WTC11 (cell line): ENCODE results near the gene CELF1. TPM values are rescaled to one million over a fixed set of nuclear protein-coding genes. Genes with fewer than 3 reads are reported as not detected.

Experiments
- ATAC-seq: fragments of 200-7000 bp; cut with Tn5 transposase; 2 replicates; pipeline ENCODE4 v1.10.0; 2021; ENCODE audit warnings: mild to moderate bottlenecking, moderate library complexity
- CTCF ChIA-PET: fragments of 300-600 bp; sonication (Branson Sonifier 250); formaldehyde crosslinking; loops from one replicate; lab custom pipeline; 2021; ENCODE audit warnings: antibody characterized with exemption; lab: Charles Lee
- POLR2A ChIA-PET: fragments of 350-600 bp; sonication (Branson Sonifier 250); formaldehyde crosslinking; loops from one replicate; lab custom pipeline; 2021; ENCODE audit warnings: antibody characterized with exemption; lab: Charles Lee
- DNase-seq: peaks from one replicate; pipeline ENCODE4 v3.0.0; 2021; ENCODE audit warnings: low spot score
- H3K27ac Mint-ChIP-seq: 2 replicates; pipeline ENCODE4 v1.8.0; 2021; ENCODE audit warnings: mixed read lengths
- H3K27me3 Mint-ChIP-seq: 2 replicates; pipeline ENCODE4 v1.8.0; 2021; ENCODE audit warnings: low read depth, mild to moderate bottlenecking, moderate library complexity, mixed read lengths
- H3K36me3 Mint-ChIP-seq: 2 replicates; pipeline ENCODE4 v1.8.0; 2021; ENCODE audit warnings: mixed read lengths
- H3K4me1 Mint-ChIP-seq: 2 replicates; pipeline ENCODE4 v1.8.0; 2022; ENCODE audit warnings: mixed read lengths
- H3K4me3 Mint-ChIP-seq: 2 replicates; pipeline ENCODE4 v1.8.0; 2021; ENCODE audit warnings: mild to moderate bottlenecking, moderate library complexity, mixed read lengths
- H3K9me3 Mint-ChIP-seq: 2 replicates; pipeline ENCODE4 v1.8.0; 2021; ENCODE audit warnings: mixed read lengths
- CBFB ChIP-seq: sonication (generic); formaldehyde crosslinking; IDR thresholded peaks from 2 replicates; pipeline ENCODE4 v1.8.1; 2022; ENCODE audit warnings: mild to moderate bottlenecking, low read depth, missing genetic modification reagents
- CREB1 ChIP-seq: sonication (generic); formaldehyde crosslinking; IDR thresholded peaks from 2 replicates; pipeline ENCODE4 v1.8.0; 2023; ENCODE audit warnings: mild to moderate bottlenecking, missing genetic modification reagents
- FOXK1 ChIP-seq: sonication (generic); formaldehyde crosslinking; IDR thresholded peaks from 2 replicates; pipeline ENCODE4 v1.8.0; 2022; ENCODE audit warnings: mild to moderate bottlenecking, moderate library complexity, missing genetic modification reagents
- GABPB1 ChIP-seq: sonication (generic); formaldehyde crosslinking; IDR thresholded peaks from 2 replicates; pipeline ENCODE4 v1.8.1; 2023; ENCODE audit warnings: mild to moderate bottlenecking, missing genetic modification reagents
- IRF2 ChIP-seq: sonication (generic); formaldehyde crosslinking; IDR thresholded peaks from 2 replicates; pipeline ENCODE4 v1.8.0; 2022; ENCODE audit warnings: low read depth, missing genetic modification reagents, borderline replicate concordance
- MXD4 ChIP-seq: fragments of 250-450 bp; sonication (Bioruptor Pico); IDR thresholded peaks from 2 replicates; pipeline ENCODE4 v1.8.0; 2021; ENCODE audit warnings: mild to moderate bottlenecking, moderate library complexity, borderline replicate concordance
- NFE2L1 ChIP-seq: sonication (generic); formaldehyde crosslinking; IDR thresholded peaks from 2 replicates; pipeline ENCODE4 v1.8.1; 2023; ENCODE audit warnings: missing genetic modification reagents
- NFYB ChIP-seq: sonication (generic); formaldehyde crosslinking; conservative IDR thresholded peaks from 2 replicates; pipeline ENCODE4 v1.8.0; 2022; ENCODE audit warnings: low read depth, missing genetic modification reagents
- RORB ChIP-seq: fragments of 250-450 bp; sonication (Bioruptor Pico); IDR thresholded peaks from 2 replicates; pipeline ENCODE4 v1.9.0; 2021; ENCODE audit warnings: mild to moderate bottlenecking
- SMAD3 ChIP-seq: sonication (generic); formaldehyde crosslinking; IDR thresholded peaks from 2 replicates; pipeline ENCODE4 v1.8.0; 2022; ENCODE audit warnings: missing genetic modification reagents, mild to moderate bottlenecking, borderline replicate concordance
- SP1 ChIP-seq: sonication (generic); formaldehyde crosslinking; conservative IDR thresholded peaks from 2 replicates; pipeline ENCODE4 v1.8.1; 2022; ENCODE audit warnings: missing genetic modification reagents
- TCF7 ChIP-seq: sonication (generic); formaldehyde crosslinking; IDR thresholded peaks from 2 replicates; pipeline ENCODE4 v1.8.0; 2022; ENCODE audit warnings: mild to moderate bottlenecking, low read depth, missing genetic modification reagents, moderate library complexity
- TEAD1 ChIP-seq: sonication (generic); formaldehyde crosslinking; IDR thresholded peaks from 2 replicates; pipeline ENCODE4 v1.8.0; 2022; ENCODE audit warnings: mild to moderate bottlenecking, missing genetic modification reagents
- TEAD4 ChIP-seq: sonication (generic); formaldehyde crosslinking; IDR thresholded peaks from 2 replicates; pipeline ENCODE4 v1.8.0; 2022; ENCODE audit warnings: mild to moderate bottlenecking, missing genetic modification reagents
- ZNF232 ChIP-seq: sonication (generic); formaldehyde crosslinking; IDR thresholded peaks from 2 replicates; pipeline ENCODE4 v1.8.0; 2022; ENCODE audit warnings: mild to moderate bottlenecking, missing genetic modification reagents
- ZNF263 ChIP-seq: sonication (generic); formaldehyde crosslinking; IDR thresholded peaks from 2 replicates; pipeline ENCODE4 v1.8.1; 2022; ENCODE audit warnings: low read depth, mild to moderate bottlenecking, moderate library complexity, missing genetic modification reagents
- ZNF317 ChIP-seq: sonication (generic); formaldehyde crosslinking; IDR thresholded peaks from 2 replicates; pipeline ENCODE4 v1.8.1; 2023; ENCODE audit warnings: low read depth, mild to moderate bottlenecking, moderate library complexity, missing genetic modification reagents, borderline replicate concordance
- ZNF416 ChIP-seq: fragments of 250-450 bp; sonication (Bioruptor Pico); IDR thresholded peaks from 2 replicates; pipeline ENCODE4 v1.9.0; 2021; ENCODE audit warnings: mild to moderate bottlenecking, inconsistent platforms
- ZNF423 ChIP-seq: fragments of 250-450 bp; sonication (Bioruptor Pico); IDR thresholded peaks from 2 replicates; pipeline ENCODE4 v2.1.2; 2022; ENCODE audit warnings: mild to moderate bottlenecking, moderate library complexity
- total RNA-seq: library from RNA; stranded (reverse); gene quantifications from 3 replicates; pipeline ENCODE4 v1.2.3, GENCODE V29; 2021
- TF ChIP-seq, protein P1 (sequence below): sonication (generic); formaldehyde crosslinking; IDR thresholded peaks from 2 replicates; pipeline ENCODE4 v1.8.1; 2023; ENCODE audit warnings: mild to moderate bottlenecking, missing genetic modification reagents, moderate library complexity
- TF ChIP-seq, protein P2 (sequence below): sonication (generic); formaldehyde crosslinking; IDR thresholded peaks from 2 replicates; pipeline ENCODE4 v1.8.1; 2022; ENCODE audit warnings: mild to moderate bottlenecking, moderate library complexity, missing genetic modification reagents
- TF ChIP-seq, protein P3 (sequence below): sonication (generic); formaldehyde crosslinking; conservative IDR thresholded peaks from 2 replicates; pipeline ENCODE4 v1.8.1; 2022; ENCODE audit warnings: mild to moderate bottlenecking, missing genetic modification reagents
- TF ChIP-seq, protein P4 (sequence below): fragments of 250-450 bp; sonication (Bioruptor Pico); IDR thresholded peaks from 2 replicates; pipeline ENCODE4 v2.1.2; 2022; ENCODE audit warnings: mild to moderate bottlenecking, moderate library complexity
- TF ChIP-seq, protein P5 (sequence below): sonication (generic); formaldehyde crosslinking; IDR thresholded peaks from 2 replicates; pipeline ENCODE4 v1.8.0; 2022; ENCODE audit warnings: mild to moderate bottlenecking, missing genetic modification reagents
- TF ChIP-seq, protein P6 (sequence below): sonication (generic); formaldehyde crosslinking; IDR thresholded peaks from 2 replicates; pipeline ENCODE4 v1.8.0; 2022; ENCODE audit warnings: mild to moderate bottlenecking, missing genetic modification reagents
- TF ChIP-seq, protein P7 (sequence below): fragments of 250-450 bp; sonication (Bioruptor Pico); IDR thresholded peaks from 2 replicates; pipeline ENCODE4 v1.9.0; 2021; ENCODE audit warnings: mild to moderate bottlenecking
- TF ChIP-seq, protein P8 (sequence below): sonication (generic); formaldehyde crosslinking; IDR thresholded peaks from 2 replicates; pipeline ENCODE4 v1.8.0; 2022; ENCODE audit warnings: mild to moderate bottlenecking, missing genetic modification reagents
- TF ChIP-seq, protein P9 (sequence below): sonication (generic); formaldehyde crosslinking; IDR thresholded peaks from 2 replicates; pipeline ENCODE4 v1.8.0; 2022; ENCODE audit warnings: mild to moderate bottlenecking, missing genetic modification reagents

Gene CELF1
- total RNA-seq, 1 experiment from 2014 or later, result 177 TPM

DNA sequence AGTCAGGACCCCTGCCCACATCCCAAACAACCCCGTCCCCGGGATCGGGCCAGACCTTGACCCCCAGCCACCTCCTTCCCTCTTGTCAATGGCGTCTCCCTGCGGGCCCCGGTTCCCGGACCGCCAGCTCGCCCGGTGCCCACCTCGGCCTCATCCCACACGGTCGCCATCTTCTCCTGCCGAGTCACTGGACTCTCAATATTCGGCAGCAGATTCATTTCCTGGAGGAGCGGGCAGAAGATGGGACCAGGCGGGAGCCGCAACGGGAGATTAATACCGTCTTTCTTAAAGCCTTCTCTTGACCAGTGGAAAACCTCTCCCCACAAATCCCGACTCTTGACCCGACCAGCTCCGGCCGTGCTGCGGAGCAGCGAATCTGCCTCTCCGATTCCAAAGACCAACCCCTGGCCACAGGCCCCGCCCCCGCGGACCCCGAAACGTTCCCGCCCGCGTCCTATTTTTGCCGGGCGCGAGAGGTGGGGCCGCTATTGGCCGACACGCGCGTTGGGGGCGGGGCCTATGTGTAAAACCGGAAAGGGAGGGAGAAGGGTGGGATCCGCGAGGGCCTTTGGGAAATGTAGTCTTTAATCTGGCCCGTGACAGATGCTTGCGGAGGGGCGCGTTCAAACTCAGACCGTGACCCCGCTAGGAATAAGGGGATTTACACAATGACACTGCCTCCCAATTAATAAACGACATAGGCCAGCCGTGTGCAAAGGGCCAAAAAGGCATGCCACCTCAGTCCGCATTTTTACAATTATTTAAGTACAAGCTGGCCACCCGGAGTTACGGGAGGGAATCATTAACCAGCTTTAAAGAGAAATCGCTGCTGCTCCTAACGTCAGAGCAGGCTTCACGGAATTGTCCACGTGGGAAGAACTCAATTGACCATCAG, 126.6 kb downstream of the CELF1 start, which contains the start of gene PSMC3:
Gene PSMC3 (minus strand): TSS at position 378 of the 895 bp plus-strand sequence. CDS start 160 bp downstream, at position 218.
- TF ChIP-seq MXD4 (CRISPR knock-in tag), result no peak
- TF ChIP-seq, protein P1, sequence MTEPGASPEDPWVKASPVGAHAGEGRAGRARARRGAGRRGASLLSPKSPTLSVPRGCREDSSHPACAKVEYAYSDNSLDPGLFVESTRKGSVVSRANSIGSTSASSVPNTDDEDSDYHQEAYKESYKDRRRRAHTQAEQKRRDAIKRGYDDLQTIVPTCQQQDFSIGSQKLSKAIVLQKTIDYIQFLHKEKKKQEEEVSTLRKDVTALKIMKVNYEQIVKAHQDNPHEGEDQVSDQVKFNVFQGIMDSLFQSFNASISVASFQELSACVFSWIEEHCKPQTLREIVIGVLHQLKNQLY (CRISPR knock-in tag), result no peak
- TF ChIP-seq RORB (CRISPR knock-in tag), result no peak
- TF ChIP-seq ZNF263 (CRISPR knock-in tag), result no peak
- peak; percentile 62; the same call in 1 of the 2 replicates for TF ChIP-seq GABPB1 (CRISPR knock-in tag)
- TF ChIP-seq TCF7 (CRISPR knock-in tag), result no peak
- no peak for TF ChIP-seq ZNF423 (CRISPR knock-in tag)
- 0 out of 2 replicates have a peak, but pooled peaks have one; percentile 25 for TF ChIP-seq ZNF416 (CRISPR knock-in tag)
- TF ChIP-seq FOXK1 (CRISPR knock-in tag), result 0 out of 2 replicates have a peak, but pooled peaks have one; percentile 34
- TF ChIP-seq, protein P2, sequence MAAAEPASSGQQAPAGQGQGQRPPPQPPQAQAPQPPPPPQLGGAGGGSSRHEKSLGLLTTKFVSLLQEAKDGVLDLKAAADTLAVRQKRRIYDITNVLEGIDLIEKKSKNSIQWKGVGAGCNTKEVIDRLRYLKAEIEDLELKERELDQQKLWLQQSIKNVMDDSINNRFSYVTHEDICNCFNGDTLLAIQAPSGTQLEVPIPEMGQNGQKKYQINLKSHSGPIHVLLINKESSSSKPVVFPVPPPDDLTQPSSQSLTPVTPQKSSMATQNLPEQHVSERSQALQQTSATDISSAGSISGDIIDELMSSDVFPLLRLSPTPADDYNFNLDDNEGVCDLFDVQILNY (CRISPR knock-in tag), result 0 out of 2 replicates have a peak, but pooled peaks have one; percentile 56
- TF ChIP-seq, protein P3, sequence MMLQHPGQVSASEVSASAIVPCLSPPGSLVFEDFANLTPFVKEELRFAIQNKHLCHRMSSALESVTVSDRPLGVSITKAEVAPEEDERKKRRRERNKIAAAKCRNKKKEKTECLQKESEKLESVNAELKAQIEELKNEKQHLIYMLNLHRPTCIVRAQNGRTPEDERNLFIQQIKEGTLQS (CRISPR knock-in tag), result no peak
- TF ChIP-seq CBFB (CRISPR knock-in tag), result no peak
- no peak for TF ChIP-seq CREB1
- no peak for TF ChIP-seq IRF2 (CRISPR knock-in tag)
- 0 out of 2 replicates have a peak, but pooled peaks have one; percentile 20 for TF ChIP-seq ZNF232 (CRISPR knock-in tag)
- peak; percentile 85; the same call in 1 of the 2 replicates for TF ChIP-seq NFE2L1 (CRISPR knock-in tag)
- TF ChIP-seq, protein P4, sequence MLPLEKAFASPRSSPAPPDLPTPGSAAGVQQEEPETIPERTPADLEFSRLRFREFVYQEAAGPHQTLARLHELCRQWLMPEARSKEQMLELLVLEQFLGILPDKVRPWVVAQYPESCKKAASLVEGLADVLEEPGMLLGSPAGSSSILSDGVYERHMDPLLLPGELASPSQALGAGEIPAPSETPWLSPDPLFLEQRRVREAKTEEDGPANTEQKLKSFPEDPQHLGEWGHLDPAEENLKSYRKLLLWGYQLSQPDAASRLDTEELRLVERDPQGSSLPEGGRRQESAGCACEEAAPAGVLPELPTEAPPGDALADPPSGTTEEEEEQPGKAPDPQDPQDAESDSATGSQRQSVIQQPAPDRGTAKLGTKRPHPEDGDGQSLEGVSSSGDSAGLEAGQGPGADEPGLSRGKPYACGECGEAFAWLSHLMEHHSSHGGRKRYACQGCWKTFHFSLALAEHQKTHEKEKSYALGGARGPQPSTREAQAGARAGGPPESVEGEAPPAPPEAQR (CRISPR knock-in tag), result no peak
- no peak for TF ChIP-seq ZNF317 (CRISPR knock-in tag)
- TF ChIP-seq, protein P5, sequence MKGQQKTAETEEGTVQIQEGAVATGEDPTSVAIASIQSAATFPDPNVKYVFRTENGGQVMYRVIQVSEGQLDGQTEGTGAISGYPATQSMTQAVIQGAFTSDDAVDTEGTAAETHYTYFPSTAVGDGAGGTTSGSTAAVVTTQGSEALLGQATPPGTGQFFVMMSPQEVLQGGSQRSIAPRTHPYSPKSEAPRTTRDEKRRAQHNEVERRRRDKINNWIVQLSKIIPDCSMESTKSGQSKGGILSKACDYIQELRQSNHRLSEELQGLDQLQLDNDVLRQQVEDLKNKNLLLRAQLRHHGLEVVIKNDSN, result 0 out of 2 replicates have a peak, but pooled peaks have one; percentile 17
- TF ChIP-seq, protein P6, sequence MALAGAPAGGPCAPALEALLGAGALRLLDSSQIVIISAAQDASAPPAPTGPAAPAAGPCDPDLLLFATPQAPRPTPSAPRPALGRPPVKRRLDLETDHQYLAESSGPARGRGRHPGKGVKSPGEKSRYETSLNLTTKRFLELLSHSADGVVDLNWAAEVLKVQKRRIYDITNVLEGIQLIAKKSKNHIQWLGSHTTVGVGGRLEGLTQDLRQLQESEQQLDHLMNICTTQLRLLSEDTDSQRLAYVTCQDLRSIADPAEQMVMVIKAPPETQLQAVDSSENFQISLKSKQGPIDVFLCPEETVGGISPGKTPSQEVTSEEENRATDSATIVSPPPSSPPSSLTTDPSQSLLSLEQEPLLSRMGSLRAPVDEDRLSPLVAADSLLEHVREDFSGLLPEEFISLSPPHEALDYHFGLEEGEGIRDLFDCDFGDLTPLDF (CRISPR knock-in tag), result no peak
- TF ChIP-seq, protein P7, sequence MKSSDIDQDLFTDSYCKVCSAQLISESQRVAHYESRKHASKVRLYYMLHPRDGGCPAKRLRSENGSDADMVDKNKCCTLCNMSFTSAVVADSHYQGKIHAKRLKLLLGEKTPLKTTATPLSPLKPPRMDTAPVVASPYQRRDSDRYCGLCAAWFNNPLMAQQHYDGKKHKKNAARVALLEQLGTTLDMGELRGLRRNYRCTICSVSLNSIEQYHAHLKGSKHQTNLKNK, result no peak
- TF ChIP-seq SP1, result peak; percentile 97
- 0 out of 2 replicates have a peak, but pooled peaks have one; percentile 26 for TF ChIP-seq NFYB (CRISPR knock-in tag)
- TF ChIP-seq SMAD3, result no peak
- TF ChIP-seq, protein P8, sequence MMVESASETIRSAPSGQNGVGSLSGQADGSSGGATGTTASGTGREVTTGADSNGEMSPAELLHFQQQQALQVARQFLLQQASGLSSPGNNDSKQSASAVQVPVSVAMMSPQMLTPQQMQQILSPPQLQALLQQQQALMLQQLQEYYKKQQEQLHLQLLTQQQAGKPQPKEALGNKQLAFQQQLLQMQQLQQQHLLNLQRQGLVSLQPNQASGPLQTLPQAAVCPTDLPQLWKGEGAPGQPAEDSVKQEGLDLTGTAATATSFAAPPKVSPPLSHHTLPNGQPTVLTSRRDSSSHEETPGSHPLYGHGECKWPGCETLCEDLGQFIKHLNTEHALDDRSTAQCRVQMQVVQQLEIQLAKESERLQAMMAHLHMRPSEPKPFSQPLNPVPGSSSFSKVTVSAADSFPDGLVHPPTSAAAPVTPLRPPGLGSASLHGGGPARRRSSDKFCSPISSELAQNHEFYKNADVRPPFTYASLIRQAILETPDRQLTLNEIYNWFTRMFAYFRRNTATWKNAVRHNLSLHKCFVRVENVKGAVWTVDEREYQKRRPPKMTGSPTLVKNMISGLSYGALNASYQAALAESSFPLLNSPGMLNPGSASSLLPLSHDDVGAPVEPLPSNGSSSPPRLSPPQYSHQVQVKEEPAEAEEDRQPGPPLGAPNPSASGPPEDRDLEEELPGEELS (CRISPR knock-in tag), result peak; percentile 21; the same call in 1 of the 2 replicates
- TF ChIP-seq TEAD1 (CRISPR knock-in tag), result 0 out of 2 replicates have a peak, but pooled peaks have one; percentile 38
- TF ChIP-seq, protein P9, sequence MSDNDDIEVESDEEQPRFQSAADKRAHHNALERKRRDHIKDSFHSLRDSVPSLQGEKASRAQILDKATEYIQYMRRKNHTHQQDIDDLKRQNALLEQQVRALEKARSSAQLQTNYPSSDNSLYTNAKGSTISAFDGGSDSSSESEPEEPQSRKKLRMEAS, result 0 out of 2 replicates have a peak, but pooled peaks have one; percentile 10
- no peak for TF ChIP-seq TEAD4 (CRISPR knock-in tag)
- TF ChIP-seq, all 79 proteins: peak for 12
- H3K9me3 Mint-ChIP-seq, result no peaks in the 10 kb centered on the region
- peaks cover 33% of the 10 kb centered on the region for H3K36me3 Mint-ChIP-seq
- DNase-seq (peak; percentile 99), ATAC-seq (peak; percentile 97)
- H3K27ac Mint-ChIP-seq, result peak within 1 kb of the TSS; percentile 100
- ChIA-PET CTCF (interaction anchor here (0.9 to 2.6 kb wide), 7 partner anchors 14 to 247 kb away, joined by 3 to 23 read pairs (median 3); partner anchors contain the start of gene CELF1), POLR2A (interaction anchor here (0.5 to 1.7 kb wide), 4 partner anchors 8 to 241 kb away, joined by 3 to 5 read pairs (median 4); partner anchors contain the start of gene DDB2)
- H3K4me1 Mint-ChIP-seq, result peaks cover 13% of the 10 kb centered on the region
- peak within 1 kb of the TSS; percentile 99 for H3K4me3 Mint-ChIP-seq
- H3K27me3 Mint-ChIP-seq, result no peaks in the 10 kb centered on the region
